Activated CD8-positive, alpha-beta T cell treated with anti-CD3 and anti-CD28 coated beads for 36 hours (primary cell): ENCODE results near the gene STAB1. TPM values are rescaled to one million over a fixed set of nuclear protein-coding genes. Genes with fewer than 3 reads are reported as not detected.
"Not testable (repeated sequence)": the region's sequence is repeated elsewhere in the genome, so short reads cannot be mapped to it uniquely, and the experiment has no call there.

Experiments used
- ATAC-seq: fragments of 200-7000 bp; cut with Tn5 transposase; one replicate; pipeline ENCODE4 v1.10.0; 2021; ENCODE audit warnings: mild to moderate bottlenecking, moderate library complexity
- CTCF ChIA-PET: fragments of 350-600 bp; sonication (Branson Sonifier 250); formaldehyde crosslinking; loops from one replicate; lab custom pipeline; 2021; ENCODE audit warnings: antibody characterized with exemption; lab: Charles Lee
- POLR2A ChIA-PET: fragments of 350-600 bp; sonication (Branson Sonifier 250); formaldehyde crosslinking; loops from one replicate; lab custom pipeline; 2021; ENCODE audit warnings: antibody characterized with exemption; lab: Charles Lee
- DNase-seq: peaks from one replicate; pipeline ENCODE4 v3.0.0-alpha.2; 2020
- H3K27ac Mint-ChIP-seq: one replicate; pipeline ENCODE4 v1.8.0; 2021; ENCODE audit warnings: mild to moderate bottlenecking, mixed read lengths
- H3K27me3 Mint-ChIP-seq: one replicate; pipeline ENCODE4 v1.8.0; 2021; ENCODE audit warnings: mixed read lengths
- H3K36me3 Mint-ChIP-seq: one replicate; pipeline ENCODE4 v1.8.0; 2021; ENCODE audit warnings: low read depth, mixed read lengths
- H3K4me1 Mint-ChIP-seq: one replicate; pipeline ENCODE4 v1.8.0; 2021; ENCODE audit warnings: low read depth, mixed read lengths
- H3K4me3 Mint-ChIP-seq: one replicate; pipeline ENCODE4 v1.8.0; 2021; ENCODE audit warnings: mild to moderate bottlenecking, moderate library complexity, mixed read lengths
- H3K9me3 Mint-ChIP-seq: one replicate; pipeline ENCODE4 v1.8.0; 2021; ENCODE audit warnings: mixed read lengths
- CTCF ChIP-seq: fragments of 200-600 bp; IDR thresholded peaks from one replicate; pipeline ENCODE4 v1.8.0; 2022; ENCODE audit warnings: antibody characterized with exemption, mild to moderate bottlenecking
- intact Hi-C: fragments of 100-400 bp; cut with micrococcal nuclease; formaldehyde crosslinking; loops from one replicate; pipeline ENCODE4 v1.10.0; 2022
- total RNA-seq, 2 experiments: library from RNA; stranded (reverse); gene quantifications; one replicate each; pipeline ENCODE4 v1.2.3, GENCODE V29; 2021

STAB1 gene
- total RNA-seq, 2 experiments from 2014 or later = 0.09 to 0.20 TPM

GRCh38 chr3:52523386-52524257 is 28.5 kb downstream of the STAB1 start:
- Mint-ChIP-seq H3K4me3 (no peak overlapping the region), H3K36me3 (peaks cover 9% of the 10 kb centered on the region), H3K4me1 (no peaks in the 10 kb centered on the region), H3K27ac (no peak overlapping the region), H3K9me3 (no peaks in the 10 kb centered on the region), H3K27me3 (no peaks in the 10 kb centered on the region)
- ChIA-PET POLR2A (no interaction called here), CTCF (no interaction called here)
- no peak for DNase-seq
- no peak for TF ChIP-seq CTCF
- no peak for ATAC-seq
- intact Hi-C loops = no loop called here

- H3K36me3 Mint-ChIP-seq = peaks cover 9% of the 10 kb centered on the region
- no peak overlapping the region for H3K27ac Mint-ChIP-seq
- intact Hi-C loops = no loop called here
- ATAC-seq (no peak), DNase-seq (no peak)
- no peak overlapping the region for H3K4me3 Mint-ChIP-seq
- no peak for TF ChIP-seq CTCF
- ChIA-PET CTCF (no interaction called here), POLR2A (no interaction called here)
- no peaks in the 10 kb centered on the region for H3K4me1 Mint-ChIP-seq
- H3K9me3 Mint-ChIP-seq = no peaks in the 10 kb centered on the region
- no peaks in the 10 kb centered on the region for H3K27me3 Mint-ChIP-seq
Measured at GRCh38 chr3:52524258-52524751, 29.2 kb downstream of the STAB1 start.

GRCh38 chr3:52524752-52525679 is 29.9 kb downstream of the STAB1 start:
- intact Hi-C loops = no loop called here
- ATAC-seq = no peak
- no peaks in the 10 kb centered on the region for H3K27me3 Mint-ChIP-seq
- peaks cover 9% of the 10 kb centered on the region for H3K36me3 Mint-ChIP-seq
- H3K4me3 Mint-ChIP-seq = no peak overlapping the region
- DNase-seq = no peak
- TF ChIP-seq CTCF = no peak
- H3K27ac Mint-ChIP-seq = no peak overlapping the region
- H3K9me3 Mint-ChIP-seq = no peaks in the 10 kb centered on the region
- no peaks in the 10 kb centered on the region for H3K4me1 Mint-ChIP-seq
- POLR2A ChIA-PET = no interaction called here
- CTCF ChIA-PET = no interaction called here

GRCh38 chr3:52525680-52526561 is 30.8 kb downstream of the STAB1 start:
- H3K36me3 Mint-ChIP-seq = peaks cover 9% of the 10 kb centered on the region
- no peaks in the 10 kb centered on the region for H3K27me3 Mint-ChIP-seq
- no peaks in the 10 kb centered on the region for H3K4me1 Mint-ChIP-seq
- DNase-seq (no peak), ATAC-seq (no peak)
- no peaks in the 10 kb centered on the region for H3K9me3 Mint-ChIP-seq
- POLR2A ChIA-PET = interaction anchor here (0.7 to 0.8 kb wide), 2 partner anchors 43 to 69 kb away, joined by 3 to 4 read pairs; no protein-coding TSS in a partner anchor
- H3K27ac Mint-ChIP-seq = no peak overlapping the region
- no peak overlapping the region for H3K4me3 Mint-ChIP-seq
- CTCF ChIA-PET = interaction anchor here (1.2 kb wide), 1 partner anchor 187 kb away, joined by 4 read pairs; no protein-coding TSS in a partner anchor
- intact Hi-C loops = no loop called here
- TF ChIP-seq CTCF = no peak

GRCh38 chr3:52526671-52527038 is 31.5 kb downstream of the STAB1 start:
- intact Hi-C loops, H3K27me3 Mint-ChIP-seq, H3K36me3 Mint-ChIP-seq, DNase-seq, ATAC-seq, H3K4me3 Mint-ChIP-seq, H3K4me1 Mint-ChIP-seq, H3K9me3 Mint-ChIP-seq, H3K27ac Mint-ChIP-seq: not testable (repeated sequence)
- POLR2A ChIA-PET = interaction anchor here (0.8 kb wide), 1 partner anchor 70 kb away, joined by 4 read pairs; no protein-coding TSS in a partner anchor
- CTCF ChIA-PET = interaction anchor here (1.2 kb wide), 1 partner anchor 187 kb away, joined by 4 read pairs; no protein-coding TSS in a partner anchor
